Neural crest cell (in vitro differentiated cells): ENCODE results near the gene NLGN1. TPM values are rescaled to one million over a fixed set of nuclear protein-coding genes. Genes with fewer than 3 reads are reported as not detected.
"Not testable (repeated sequence)": the region's sequence is repeated elsewhere in the genome, so short reads cannot be mapped to it uniquely, and the experiment has no call there.

ENCODE experiments used
- DNase-seq: peaks from one replicate; pipeline ENCODE4 v3.0.0; 2021; ENCODE audit warnings: low read depth, mixed read lengths, low spot score
- H3K27ac Mint-ChIP-seq: one replicate; pipeline ENCODE4 v1.8.0; 2021; ENCODE audit warnings: mild to moderate bottlenecking, mixed read lengths; ENCODE audit not compliant: unreplicated experiment
- H3K27me3 Mint-ChIP-seq: 2 replicates; pipeline ENCODE4 v1.8.0; 2021; ENCODE audit warnings: low read depth, mild to moderate bottlenecking, mixed read lengths
- H3K36me3 Mint-ChIP-seq: 2 replicates; pipeline ENCODE4 v1.8.0; 2021; ENCODE audit warnings: low read depth, mild to moderate bottlenecking, mixed read lengths
- H3K4me1 Mint-ChIP-seq: 2 replicates; pipeline ENCODE4 v1.8.0; 2021; ENCODE audit warnings: mixed read lengths
- H3K4me3 Mint-ChIP-seq: one replicate; pipeline ENCODE4 v1.8.0; 2021; ENCODE audit warnings: mild to moderate bottlenecking, mixed read lengths
- H3K9me3 Mint-ChIP-seq: 2 replicates; pipeline ENCODE4 v1.8.0; 2021; ENCODE audit warnings: mixed read lengths
- total RNA-seq: library from RNA; stranded (reverse); gene quantifications from 2 replicates; pipeline ENCODE4 v1.2.1, GENCODE V29; 2021
- TF ChIP-seq, protein P1 (sequence below): fragments of 200-600 bp; sonication (generic); conservative IDR thresholded peaks from 2 replicates; pipeline ENCODE4 v1.5.0; 2021; ENCODE audit warnings: antibody characterized with exemption, mild to moderate bottlenecking

The NLGN1 gene
- total RNA-seq, 1 donor from 2014 or later: 20.0 TPM

GRCh38 chr3:173513123-173513522, 115.6 kb downstream of the NLGN1 start:
- no peak overlapping the region for H3K4me3 Mint-ChIP-seq
- H3K27ac Mint-ChIP-seq: no peak overlapping the region
- H3K27me3 Mint-ChIP-seq: no peaks in the 10 kb centered on the region
- TF ChIP-seq, protein P1, sequence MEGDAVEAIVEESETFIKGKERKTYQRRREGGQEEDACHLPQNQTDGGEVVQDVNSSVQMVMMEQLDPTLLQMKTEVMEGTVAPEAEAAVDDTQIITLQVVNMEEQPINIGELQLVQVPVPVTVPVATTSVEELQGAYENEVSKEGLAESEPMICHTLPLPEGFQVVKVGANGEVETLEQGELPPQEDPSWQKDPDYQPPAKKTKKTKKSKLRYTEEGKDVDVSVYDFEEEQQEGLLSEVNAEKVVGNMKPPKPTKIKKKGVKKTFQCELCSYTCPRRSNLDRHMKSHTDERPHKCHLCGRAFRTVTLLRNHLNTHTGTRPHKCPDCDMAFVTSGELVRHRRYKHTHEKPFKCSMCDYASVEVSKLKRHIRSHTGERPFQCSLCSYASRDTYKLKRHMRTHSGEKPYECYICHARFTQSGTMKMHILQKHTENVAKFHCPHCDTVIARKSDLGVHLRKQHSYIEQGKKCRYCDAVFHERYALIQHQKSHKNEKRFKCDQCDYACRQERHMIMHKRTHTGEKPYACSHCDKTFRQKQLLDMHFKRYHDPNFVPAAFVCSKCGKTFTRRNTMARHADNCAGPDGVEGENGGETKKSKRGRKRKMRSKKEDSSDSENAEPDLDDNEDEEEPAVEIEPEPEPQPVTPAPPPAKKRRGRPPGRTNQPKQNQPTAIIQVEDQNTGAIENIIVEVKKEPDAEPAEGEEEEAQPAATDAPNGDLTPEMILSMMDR: no peak
- H3K4me1 Mint-ChIP-seq: peaks cover 20% of the 10 kb centered on the region
- no peak for DNase-seq
- no peaks in the 10 kb centered on the region for H3K9me3 Mint-ChIP-seq
- H3K36me3 Mint-ChIP-seq: peaks cover 9% of the 10 kb centered on the region

DNA sequence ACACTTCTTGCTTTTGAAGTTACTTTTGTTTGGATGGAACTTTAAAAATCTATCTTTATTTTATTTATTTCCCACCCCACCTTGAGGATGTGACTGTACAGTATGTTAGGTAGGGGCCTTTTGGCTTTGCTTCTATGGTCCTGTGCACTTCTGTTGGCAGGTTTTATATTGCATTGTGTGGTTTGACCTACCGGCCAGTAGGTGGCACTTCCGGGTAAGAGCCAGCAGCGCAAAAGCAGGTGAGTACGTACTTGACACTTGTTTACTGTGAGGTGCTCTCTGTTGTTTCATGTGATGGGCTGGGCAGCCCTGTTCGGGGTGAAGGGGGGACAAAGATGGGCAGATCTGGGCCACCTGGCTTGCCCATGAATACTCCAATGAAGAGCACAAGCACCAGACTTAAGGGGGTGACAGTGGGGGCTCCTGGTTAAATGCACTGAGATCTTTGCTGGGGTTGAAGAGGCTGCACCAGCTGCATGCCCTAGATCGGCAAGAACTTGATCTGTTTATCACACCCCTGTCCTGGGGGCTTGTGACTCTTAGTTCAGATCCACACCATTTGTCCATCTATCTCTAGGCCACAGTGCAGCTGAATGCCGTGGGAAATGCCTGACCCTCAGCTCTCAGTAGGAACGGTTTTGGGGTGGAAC, 131.6 kb downstream of the NLGN1 start:
- TF ChIP-seq, protein P1: peak; percentile 68
- no peak overlapping the region for H3K4me3 Mint-ChIP-seq
- H3K27me3 Mint-ChIP-seq: no peaks in the 10 kb centered on the region
- H3K4me1 Mint-ChIP-seq: peaks cover 7% of the 10 kb centered on the region
- no peak overlapping the region for H3K27ac Mint-ChIP-seq
- H3K36me3 Mint-ChIP-seq: peaks cover 36% of the 10 kb centered on the region
- DNase-seq: no peak
- H3K9me3 Mint-ChIP-seq: peaks cover 25% of the 10 kb centered on the region

DNA sequence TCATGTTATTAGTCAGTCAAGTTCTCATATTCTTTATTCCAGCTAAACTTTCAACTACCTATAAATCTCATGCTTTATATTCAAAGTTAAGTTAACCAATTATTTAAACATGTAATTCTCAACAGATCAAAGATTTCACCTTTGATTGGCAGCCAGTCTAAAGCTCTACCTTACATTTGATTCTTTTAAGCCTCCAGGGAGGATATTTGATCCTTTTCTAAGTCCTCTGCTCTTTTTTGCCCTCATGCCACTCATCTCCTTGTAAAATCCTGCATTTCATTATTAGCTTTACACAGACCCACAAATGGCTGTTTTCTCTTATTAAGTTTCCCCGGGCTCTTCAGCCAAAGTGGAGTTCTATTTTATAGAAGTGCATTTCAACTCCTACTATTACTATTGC, 134.1 kb downstream of the NLGN1 start:
- H3K36me3 Mint-ChIP-seq: peaks cover 19% of the 10 kb centered on the region
- TF ChIP-seq, protein P1: no peak
- no peak overlapping the region for H3K27ac Mint-ChIP-seq
- peaks cover 11% of the 10 kb centered on the region for H3K9me3 Mint-ChIP-seq
- H3K4me1 Mint-ChIP-seq: peaks cover 7% of the 10 kb centered on the region
- DNase-seq: no peak
- no peaks in the 10 kb centered on the region for H3K27me3 Mint-ChIP-seq
- H3K4me3 Mint-ChIP-seq: no peak overlapping the region

GRCh38 chr3:173538410-173538809, 140.9 kb downstream of the NLGN1 start:
- peaks cover 4% of the 10 kb centered on the region for H3K36me3 Mint-ChIP-seq
- TF ChIP-seq, protein P1: no peak
- H3K4me1 Mint-ChIP-seq: peaks cover 16% of the 10 kb centered on the region
- no peak for DNase-seq
- H3K4me3 Mint-ChIP-seq: no peak overlapping the region
- no peaks in the 10 kb centered on the region for H3K9me3 Mint-ChIP-seq
- H3K27ac Mint-ChIP-seq: no peak overlapping the region
- H3K27me3 Mint-ChIP-seq: no peaks in the 10 kb centered on the region

DNA sequence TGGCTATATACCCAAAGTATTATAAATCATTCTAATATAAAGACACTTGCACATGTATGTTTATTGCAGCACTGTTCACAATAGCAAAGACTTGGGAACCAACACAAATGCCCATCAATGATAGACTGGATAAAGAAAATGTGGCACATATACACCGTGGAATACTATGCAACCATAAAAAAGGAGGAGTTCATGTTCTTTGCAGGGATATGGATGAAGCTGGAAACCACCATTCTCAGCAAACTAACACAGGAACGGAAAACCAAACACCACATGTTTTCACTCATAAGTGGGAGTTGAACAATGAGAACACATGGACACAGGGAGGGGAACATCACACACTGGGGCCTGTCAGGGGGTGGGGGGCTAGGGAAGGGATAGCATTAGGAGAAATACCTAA, 148.0 kb downstream of the NLGN1 start:
- not testable (repeated sequence) for H3K36me3 Mint-ChIP-seq, H3K9me3 Mint-ChIP-seq, H3K4me3 Mint-ChIP-seq, H3K27ac Mint-ChIP-seq, H3K4me1 Mint-ChIP-seq, DNase-seq, H3K27me3 Mint-ChIP-seq

DNA sequence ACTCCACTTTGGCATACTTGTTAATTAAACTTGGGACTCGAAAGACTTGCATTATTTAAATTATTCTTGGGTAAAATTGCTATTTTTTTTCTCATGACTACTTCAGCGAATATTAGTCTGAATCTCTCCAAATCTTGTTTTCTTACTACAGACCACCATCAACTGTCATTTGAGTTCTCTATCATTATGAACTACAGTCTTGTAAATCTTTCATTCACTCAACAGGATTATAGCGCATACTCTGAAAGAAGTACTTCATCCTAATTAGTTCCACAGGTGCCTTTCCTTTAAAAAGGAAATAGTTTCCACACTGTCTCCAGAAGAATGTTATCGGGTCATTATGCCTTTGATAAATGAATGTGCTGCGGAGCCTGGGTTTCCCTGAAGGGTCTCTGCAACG, 149.5 kb downstream of the NLGN1 start:
- Mint-ChIP-seq H3K9me3 (no peaks in the 10 kb centered on the region), H3K4me1 (no peaks in the 10 kb centered on the region), H3K27ac (no peak overlapping the region), H3K27me3 (no peaks in the 10 kb centered on the region), H3K4me3 (no peak overlapping the region), H3K36me3 (no peaks in the 10 kb centered on the region)
- DNase-seq: no peak
- TF ChIP-seq, protein P1: no peak
